GM21447 (cell line): ENCODE measurements around the gene GLIS2.
"Not testable (repeated sequence)": the region's sequence is repeated elsewhere in the genome, so short reads cannot be mapped to it uniquely, and the experiment has no call there.

Experiments used
- ATAC-seq: cut with Tn5 transposase; IDR thresholded peaks from one replicate; pipeline ENCODE4 v1.9.1; 2021; ENCODE audit not compliant: unreplicated experiment

Gene GLIS2

DNA sequence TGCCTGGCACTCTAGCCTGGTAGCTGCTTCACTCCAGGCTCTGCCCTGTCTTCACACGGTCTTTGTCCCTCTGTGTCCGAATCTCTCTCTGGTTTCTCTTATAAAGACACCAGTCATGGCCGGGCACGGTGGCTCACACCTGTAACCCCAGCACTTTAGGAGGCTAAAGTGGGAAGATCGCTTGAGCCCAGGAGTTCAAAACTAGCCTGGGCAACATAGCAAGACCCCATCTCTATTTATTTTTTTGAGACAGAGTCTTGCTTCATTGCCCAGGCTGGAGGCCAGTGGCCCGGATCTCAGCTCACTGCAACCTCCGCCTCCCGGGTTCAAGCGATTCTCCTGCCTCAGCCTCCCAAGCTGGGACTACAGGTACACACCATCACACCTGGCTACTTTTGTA is 17.8 kb downstream of the GLIS2 start:
- not testable (repeated sequence) for ATAC-seq

DNA sequence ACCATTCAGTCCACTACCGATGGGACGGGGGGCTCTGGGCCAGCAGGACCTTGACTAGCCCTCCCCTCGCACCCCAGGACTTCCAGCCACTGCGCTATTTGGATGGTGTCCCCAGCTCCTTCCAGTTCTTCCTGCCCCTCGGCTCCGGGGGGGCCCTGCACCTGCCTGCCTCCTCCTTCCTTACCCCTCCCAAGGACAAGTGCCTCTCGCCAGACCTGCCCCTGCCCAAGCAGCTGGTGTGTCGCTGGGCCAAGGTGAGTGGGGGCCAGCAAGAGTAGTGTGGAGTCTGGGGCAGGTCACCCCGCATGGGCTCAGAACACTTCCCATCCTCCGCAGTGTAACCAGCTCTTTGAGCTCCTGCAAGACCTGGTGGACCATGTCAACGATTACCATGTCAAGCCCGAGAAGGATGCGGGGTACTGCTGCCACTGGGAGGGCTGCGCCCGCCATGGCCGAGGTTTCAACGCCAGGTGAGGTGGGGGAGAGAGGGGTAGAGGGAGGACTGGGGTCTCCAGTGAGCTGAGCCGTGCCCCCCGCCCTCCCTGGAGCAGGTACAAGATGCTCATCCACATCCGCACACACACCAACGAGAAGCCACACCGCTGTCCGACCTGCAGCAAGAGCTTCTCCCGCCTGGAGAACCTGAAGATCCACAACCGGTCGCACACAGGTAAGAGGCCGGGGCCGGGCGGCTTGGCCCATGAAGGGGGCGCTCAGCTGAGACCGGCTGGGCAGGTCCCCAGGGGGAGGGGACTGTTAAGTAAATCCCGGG is 19.0 kb downstream of the GLIS2 start:
- no peak for ATAC-seq

DNA sequence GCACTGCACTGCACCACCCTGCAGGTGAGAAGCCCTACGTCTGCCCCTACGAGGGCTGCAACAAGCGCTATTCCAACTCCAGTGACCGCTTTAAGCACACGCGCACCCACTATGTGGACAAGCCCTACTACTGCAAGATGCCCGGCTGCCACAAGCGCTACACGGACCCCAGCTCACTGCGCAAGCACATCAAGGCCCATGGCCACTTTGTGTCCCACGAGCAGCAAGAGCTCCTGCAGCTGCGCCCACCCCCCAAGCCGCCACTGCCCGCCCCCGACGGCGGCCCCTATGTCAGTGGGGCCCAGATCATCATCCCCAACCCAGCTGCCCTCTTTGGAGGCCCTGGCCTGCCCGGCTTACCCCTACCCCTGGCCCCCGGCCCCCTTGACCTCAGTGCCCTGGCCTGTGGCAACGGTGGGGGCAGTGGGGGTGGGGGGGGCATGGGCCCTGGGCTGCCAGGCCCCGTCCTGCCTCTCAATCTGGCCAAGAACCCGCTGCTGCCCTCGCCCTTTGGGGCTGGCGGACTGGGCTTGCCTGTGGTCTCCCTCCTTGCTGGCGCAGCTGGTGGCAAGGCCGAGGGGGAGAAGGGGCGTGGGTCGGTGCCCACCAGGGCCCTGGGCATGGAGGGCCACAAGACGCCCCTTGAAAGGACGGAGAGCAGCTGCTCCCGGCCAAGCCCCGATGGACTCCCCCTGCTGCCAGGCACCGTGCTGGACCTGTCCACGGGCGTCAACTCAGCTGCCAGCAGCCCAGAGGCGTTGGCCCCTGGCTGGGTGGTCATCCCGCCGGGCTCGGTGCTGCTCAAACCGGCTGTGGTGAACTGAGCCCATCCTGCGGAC is 21.1 kb downstream of the GLIS2 start:
- ATAC-seq = no peak

DNA sequence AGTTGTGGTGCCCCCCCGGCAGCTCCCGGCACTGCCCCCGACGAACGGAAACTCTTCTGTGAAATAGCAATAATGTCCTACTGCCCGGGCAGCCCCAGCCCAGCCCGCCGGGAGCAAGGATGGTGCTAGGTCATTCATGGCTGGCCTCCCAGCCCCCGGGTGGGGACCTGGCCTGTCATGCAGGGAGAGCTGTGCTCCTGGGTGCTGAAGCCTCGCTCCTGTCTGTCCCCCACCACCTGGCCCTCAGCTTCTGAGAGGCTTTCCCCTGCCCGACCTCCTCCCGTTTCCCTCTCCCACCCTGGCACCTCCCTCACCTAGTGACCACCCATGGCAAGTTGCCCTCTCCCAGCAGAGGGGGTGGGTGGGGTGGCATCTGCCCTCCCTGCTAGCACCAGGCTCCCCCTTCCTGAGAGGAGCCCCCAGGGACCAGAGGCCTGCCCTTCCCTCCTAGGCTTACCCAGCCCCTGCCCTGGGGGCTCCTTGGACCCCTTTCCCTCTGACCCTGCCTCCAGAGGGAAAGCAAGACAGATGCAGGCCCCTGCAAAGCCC is 21.7 kb downstream of the GLIS2 start:
- ATAC-seq = no peak

DNA sequence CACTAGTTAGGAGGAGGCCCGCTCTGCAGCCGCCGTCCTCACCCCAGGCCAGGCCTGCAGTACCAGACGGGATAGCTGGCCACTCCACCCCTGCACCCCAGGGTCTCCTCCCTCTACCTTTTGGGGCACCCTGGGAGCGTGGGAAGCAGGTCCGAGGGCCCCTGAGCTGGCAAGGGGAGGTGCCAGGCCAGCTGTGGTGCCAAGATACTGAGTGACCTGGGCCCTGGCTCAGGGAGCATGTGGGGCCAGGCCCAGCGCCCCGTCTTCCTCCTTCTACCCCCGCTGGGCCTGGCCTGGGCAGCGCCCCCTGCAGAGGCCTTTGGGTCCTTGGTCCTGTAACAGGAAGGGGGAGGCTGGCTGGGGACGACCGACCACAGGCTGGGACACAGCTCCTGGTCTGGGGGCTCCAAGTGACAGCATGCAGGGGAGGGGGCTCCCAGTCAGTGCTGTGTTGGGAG is 22.3 kb downstream of the GLIS2 start:
- no peak for ATAC-seq

DNA sequence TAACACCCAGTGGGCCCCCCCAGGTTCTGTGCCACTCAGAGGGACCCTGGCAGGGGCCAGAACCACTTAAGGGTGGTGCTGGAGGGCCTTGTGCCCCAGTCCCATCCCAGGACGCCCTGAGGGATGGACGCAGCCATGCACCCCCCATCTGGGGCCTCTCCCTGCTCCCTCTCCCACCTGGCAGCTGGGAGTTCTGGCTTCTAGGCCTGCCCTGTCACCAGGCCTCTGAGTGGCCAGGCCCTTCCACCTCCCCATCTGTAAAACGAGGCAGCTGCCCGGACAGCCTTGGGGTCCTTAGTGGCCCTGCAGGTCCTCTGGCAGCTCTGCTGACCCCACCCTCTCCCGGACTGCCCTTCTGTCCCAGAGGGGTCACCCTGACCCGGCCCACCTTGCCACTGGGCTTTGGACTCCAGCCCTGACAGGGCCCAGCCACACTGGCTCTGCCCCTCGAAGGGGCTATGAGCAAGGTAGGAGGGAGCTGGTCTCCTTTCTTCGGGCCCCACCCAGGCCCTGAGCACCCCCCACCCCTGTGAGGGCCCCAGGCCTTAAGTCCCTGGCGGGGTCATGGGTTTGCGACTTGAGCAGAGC is 22.9 kb downstream of the GLIS2 start:
- no peak for ATAC-seq

DNA sequence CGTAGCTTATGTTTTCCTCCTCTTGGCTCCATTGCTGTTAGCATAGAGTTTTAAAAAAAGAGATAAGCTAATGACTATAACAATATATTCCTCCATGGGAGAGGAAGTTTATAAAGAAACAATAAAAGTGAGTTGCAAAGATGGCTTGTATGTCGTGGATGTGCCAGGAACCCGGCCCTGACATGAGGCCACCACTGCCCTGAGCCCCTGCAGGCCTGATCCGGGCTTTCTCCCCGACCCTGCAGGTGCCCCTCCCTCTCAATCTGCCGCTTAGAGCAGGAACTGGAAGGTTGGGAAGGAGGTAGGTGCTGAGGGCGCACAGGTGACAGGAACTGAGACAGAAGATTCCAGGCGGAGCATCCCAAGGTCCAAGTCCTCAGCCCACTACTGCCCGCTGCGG is 23.6 kb downstream of the GLIS2 start:
- ATAC-seq = no peak

DNA sequence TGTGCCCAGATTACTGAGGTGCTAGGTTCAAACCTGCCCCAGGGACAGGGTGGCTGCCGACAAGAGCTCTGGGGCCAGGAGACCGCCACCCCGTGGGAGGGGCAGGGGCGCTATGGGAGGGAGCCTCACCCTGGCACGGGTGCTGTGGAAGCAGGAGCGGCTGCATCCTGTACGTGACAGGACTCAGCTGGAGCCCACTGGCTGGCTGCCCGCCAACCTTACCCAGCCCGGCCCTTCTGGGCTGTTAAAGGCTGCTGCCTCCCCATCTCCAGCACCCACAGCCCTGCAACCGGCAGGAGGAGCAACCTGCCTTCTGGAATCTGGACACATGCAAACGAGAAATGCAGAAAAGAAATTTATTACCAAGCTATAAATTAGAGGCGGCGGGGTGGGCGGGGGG is 24.0 kb downstream of the GLIS2 start:
- no peak for ATAC-seq

DNA sequence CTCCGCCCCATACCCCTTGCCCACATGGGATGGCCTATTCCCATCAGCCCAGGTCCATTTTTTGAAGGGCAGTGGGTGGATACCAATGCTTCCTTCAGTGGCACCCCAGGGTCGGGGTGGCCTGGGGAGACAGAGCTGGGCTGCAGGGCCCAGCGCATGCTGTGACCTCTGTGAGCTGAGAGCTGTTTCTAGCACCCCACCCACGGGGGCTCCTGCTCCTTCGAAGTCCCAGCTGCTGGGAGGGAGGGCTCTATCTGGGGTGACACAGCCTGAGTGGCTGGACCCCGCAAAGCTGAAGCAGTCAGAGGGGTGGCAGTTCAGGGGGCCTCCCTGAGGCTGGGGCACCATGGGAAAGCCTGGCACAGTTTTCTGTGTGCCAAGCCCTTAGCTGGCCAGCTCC is 24.6 kb downstream of the GLIS2 start:
- ATAC-seq = no peak

DNA sequence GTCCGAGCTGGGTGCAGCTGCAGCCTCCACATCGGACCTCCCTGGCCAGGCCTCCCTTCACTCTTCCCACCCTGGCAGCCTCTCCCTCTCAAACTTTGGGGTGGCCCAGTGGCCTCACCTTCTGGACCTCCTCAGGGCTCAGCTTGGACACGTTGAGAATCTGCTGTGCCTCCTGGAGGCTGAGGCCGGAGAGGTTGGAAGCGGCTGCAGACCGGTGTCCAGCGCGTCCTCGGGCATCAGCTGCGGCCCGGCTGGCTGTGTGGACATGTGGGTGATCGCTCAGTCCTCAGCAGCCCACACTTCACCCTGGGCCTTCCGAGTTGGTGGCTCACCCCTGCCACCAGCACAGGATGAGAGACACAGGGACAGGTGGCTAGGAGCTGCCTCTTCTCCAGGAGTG is 25.4 kb downstream of the GLIS2 start:
- no peak for ATAC-seq

DNA sequence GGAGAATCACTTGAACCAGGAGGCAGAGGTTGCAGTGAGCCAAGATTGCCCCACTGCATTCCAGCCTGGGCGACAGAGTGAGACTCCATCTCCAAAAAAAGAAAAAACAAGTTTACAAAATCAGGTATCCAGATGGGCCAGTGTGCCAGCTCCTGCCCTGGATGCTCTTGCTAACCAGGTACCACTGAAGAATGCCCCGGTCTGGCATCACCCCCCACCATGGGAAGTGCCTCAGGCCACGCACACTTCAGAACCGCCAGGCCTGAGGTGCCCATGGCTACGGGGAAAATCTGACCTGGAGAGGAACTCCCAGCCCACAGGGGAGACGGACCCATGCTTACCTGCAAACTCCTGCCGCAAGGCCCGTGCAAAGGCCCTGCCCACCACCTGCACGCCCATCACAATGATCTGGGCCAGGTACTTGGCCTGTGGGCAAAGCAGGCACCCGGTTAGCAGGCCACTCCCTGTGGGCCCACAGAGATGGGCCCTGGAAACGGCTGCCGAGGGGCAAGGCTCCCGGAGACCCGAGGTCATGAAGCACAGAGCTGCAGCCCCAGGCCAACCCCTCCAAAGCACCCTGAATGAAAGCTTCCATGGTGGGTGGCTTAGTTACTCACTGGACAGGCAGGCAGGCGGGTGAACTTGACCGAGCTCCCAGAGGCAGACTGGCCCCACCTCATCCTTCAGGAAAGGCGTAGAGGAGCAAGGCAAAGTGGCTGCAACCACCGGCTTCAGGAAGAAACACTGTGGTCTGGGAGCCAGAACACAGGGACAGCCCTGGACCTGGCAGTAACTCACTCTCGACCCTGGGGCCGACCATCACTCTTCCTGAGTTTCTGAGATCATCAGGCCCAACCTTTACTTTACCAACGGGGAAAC is 27.2 kb downstream of the GLIS2 start:
- no peak for ATAC-seq

DNA sequence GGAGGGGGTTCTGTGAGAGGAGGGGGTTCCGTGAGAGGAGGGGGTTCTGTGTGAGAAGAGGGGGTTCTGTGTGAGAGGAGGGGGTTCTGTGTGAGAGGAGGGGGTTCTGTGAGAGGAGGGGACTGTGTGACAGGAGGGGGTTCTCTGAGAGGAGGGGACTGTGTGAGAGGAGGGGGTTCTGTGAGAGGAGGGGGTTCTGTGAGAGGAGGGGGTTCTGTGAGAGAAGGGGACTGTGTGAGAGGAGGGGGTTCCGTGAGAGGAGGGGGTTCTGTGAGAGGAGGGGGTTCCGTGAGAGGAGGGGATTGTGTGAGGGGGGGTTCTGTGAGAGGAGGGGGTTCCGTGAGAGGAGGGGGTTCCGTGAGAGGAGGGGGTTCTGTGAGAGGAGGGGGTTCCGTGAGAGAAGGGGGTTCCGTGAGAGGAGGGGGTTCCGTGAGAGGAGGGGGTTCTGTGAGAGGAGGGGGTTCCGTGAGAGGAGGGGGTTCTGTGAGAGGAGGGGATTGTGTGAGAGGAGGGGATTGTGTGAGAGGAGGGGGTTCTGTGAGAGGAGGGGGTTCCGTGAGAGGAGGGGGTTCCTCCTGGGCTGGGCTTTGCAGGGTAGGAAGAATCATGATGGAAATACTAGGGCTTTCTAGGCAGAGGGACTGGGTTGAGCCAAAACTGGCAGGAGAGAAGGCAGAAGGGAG is 28.6 kb downstream of the GLIS2 start:
- not testable (repeated sequence) for ATAC-seq

DNA sequence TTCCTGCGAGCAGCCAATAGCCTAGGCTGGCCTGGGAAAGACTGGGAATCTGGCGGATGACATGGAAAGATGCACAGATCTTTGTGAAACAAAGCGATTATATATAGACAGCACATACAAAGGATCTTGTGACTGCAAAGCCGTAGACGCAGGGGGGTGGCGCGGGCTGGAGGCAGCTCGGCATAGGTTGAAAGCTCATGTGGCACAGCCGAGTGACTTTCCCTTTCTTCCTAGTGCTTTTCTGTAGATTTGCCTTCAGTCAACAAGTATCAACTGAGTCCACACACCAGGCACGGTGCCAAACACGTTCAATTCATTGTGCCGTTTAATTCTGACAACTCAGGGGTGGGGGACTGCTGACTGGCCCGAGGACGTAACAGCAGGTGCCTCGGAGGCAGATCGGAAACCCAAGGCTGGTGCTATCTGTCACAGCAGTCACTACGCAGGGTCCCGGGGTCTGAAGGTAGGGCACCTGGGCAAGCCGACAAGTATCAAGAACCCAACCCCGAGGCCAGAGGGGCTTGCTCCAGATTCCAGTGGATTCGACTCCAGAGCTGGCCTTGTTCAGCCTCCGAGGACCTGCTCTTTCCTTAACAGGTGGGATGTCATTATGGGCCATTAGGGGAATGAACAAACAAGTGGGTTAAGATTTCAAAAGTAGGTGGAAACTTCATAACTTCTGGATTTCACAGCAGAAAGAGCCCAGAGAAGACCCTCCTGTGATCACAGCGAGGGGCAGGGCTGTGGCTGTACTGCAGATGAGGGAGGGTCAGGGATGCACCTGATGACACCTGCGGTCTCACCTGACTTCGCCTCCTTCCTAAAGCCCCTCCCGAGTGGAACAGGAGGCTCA is 29.3 kb downstream of the GLIS2 start:
- ATAC-seq = no peak

DNA sequence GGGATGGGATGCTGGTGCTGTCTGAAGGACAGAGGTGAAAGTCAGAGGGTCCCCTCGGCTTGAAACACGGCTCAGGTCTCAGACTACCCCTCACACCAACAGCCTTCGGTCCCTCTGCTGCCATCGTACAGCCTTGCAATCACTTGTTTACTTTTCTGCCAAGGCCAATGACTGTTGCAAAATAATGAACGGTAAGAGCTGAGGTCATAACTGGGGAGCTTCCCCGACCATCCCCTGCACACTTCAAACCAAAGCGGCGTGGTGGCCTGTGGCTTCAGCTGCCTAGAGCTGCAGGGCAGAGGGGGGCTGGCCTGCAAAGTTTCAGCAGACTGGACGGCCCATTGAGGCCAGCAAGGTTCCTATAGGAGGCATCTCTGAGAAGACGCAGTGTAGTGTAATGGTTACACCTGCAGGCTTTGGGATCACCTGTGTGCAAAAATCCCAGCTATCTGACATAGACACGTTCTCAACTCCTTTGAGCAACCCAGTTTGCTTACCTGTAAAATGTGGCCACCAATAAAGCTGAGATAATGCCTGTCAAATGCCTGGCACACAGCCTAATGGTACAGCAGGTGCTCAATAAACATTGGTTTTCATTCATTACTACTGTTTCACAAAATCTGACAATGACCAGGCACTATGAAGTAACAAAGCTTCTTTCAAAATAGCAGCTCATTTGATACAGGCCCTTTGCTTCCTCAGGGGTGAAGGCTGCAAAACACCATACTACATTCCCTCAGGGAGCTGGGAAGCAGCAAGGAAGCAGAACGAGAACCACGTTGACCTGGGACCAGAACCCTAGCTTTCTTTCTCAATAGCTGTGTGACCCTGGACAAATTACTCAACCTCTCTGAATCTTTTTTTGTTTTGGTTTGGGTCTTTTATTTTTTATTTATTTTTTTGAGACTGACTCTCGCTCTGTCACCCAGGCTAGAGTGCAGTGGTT is 30.2 kb downstream of the GLIS2 start:
- ATAC-seq = no peak

DNA sequence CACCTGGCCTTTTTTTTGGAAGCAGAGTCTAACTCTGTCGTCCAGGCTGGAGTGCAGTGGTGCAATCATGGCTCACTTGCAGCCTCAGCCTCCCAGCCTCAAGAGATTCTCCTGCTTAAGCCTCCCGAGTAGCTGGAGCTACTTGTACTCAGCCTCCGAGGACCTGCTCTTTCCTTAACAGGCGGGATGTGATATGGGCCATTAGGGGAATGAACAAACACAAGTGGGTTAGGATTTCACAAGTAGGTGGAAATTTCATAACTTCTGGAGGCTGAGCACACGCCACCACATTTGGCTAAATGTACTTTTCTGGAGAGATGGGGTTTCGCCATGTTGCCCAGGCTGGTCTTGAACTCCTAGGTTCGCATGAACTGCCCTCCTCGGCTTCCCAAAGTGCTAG is 31.1 kb downstream of the GLIS2 start:
- ATAC-seq = no peak

DNA sequence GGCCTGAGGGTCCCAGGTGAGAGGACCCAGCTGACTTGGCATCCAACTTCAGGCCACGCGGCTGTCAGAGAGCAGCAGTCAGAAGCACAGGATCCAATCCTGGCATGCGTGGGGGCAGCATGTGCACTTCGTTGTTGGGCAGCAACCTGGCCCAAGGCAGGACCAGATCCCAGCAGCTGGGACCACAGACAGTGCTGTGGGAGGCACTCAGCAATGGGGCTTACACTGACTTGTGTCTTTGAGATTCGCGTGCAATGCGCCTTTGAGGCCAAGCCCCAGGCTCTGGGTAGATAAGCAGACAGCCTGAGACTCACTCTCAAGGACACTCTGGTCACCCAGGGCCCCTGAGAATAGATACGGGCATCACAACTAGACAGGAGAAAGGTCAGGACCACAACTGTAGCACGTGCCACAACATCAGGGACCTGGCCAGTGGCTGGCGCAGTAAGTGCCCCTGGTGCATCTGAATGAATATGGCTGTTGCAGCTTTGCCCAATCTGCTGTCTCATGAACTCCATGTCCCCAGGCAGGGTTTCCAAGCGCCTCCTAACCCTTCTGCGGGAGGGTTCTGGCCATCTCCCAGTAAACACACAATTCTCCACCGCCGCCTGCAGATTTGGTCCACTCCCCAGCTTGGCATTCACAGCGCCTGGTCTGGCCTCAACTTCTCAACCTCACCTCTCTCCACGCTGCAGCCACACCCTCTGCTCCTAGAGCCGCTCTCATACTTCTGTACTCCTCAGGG is 32.1 kb downstream of the GLIS2 start:
- no peak for ATAC-seq

DNA sequence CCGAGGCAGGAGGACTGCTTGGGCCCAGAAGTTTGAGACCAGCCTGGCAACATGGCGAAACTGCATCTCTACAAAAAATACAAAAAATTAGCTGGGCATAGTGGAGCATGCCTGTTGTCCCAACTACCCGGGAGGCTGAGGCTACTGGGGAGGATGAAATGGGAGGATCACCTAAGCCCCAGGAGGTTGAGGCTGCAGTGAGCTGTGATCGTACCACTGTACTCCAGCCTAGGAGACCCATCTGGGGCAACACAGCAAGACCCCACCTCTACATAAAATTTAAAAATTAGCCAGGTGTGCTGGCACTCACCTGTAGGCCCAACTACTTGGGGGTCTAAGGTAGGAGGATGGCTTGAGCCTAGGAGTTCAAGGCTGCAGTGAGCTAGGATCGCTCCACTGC is 33.5 kb downstream of the GLIS2 start:
- no peak for ATAC-seq
